CD14-positive monocyte (primary cell): ENCODE data around the gene SHBG. TPM values are rescaled to one million over a fixed set of nuclear protein-coding genes. Genes with fewer than 3 reads are reported as not detected.
A peak's percentile ranks its signal among the peaks of the same experiment; 100 is the strongest.

Experiments
- DNase-seq, 3 donors: peaks; one replicate each; pipeline ENCODE4 v3.0.0-alpha.2; 2011 to 2022
- H2AFZ ChIP-seq: 2 replicates; pipeline ENCODE4 v1.6.0; 2012; ENCODE audit warnings: mild to moderate bottlenecking, low read depth, low read length, inconsistent platforms; ENCODE audit not compliant: insufficient read depth, poor library complexity, severe bottlenecking
- H3K27ac ChIP-seq, 2 donors: 1 replicate in 1 of 2; 2 replicates in 1 of 2; pipeline ENCODE4 v1.5.1; 2012 to 2013; ENCODE audit warnings: low read length in 2 of 2, control low read depth in 1 of 2, inconsistent platforms in 1 of 2, low read depth in 1 of 2, mild to moderate bottlenecking in 1 of 2
- H3K27me3 ChIP-seq, 2 donors: one replicate each; pipeline versions ENCODE4 v1.6.0 to v1.6.1; 2011 to 2013; ENCODE audit warnings: low read length in 2 of 2; ENCODE audit not compliant: control insufficient read depth in 2 of 2, insufficient read depth in 2 of 2
- H3K36me3 ChIP-seq, 2 donors: replicated peaks in 1 of 2; 1 replicate in 1 of 2; 2 replicates in 1 of 2; pipeline versions ENCODE4 v1.5.1 to v1.6.1; 2012 to 2013; ENCODE audit warnings: low read length in 2 of 2, control low read depth in 1 of 2, inconsistent platforms in 1 of 2, mild to moderate bottlenecking in 1 of 2; ENCODE audit not compliant: insufficient read depth in 2 of 2, control insufficient read depth in 1 of 2
- H3K4me1 ChIP-seq, 2 donors: 1 replicate in 1 of 2; 2 replicates in 1 of 2; pipeline versions ENCODE4 v1.5.1 to v1.6.1; 2012 to 2013; ENCODE audit warnings: low read length in 2 of 2, control low read depth in 1 of 2, inconsistent platforms in 1 of 2, mild to moderate bottlenecking in 1 of 2, moderate library complexity in 1 of 2; ENCODE audit not compliant: insufficient read depth in 2 of 2, control insufficient read depth in 1 of 2
- H3K4me2 ChIP-seq: replicated peaks from 2 replicates; pipeline ENCODE3; 2012; ENCODE audit warnings: low read length, moderate library complexity, mild to moderate bottlenecking; ENCODE audit not compliant: poor library complexity, severe bottlenecking; ENCODE audit errors: extremely low read depth
- H3K4me3 ChIP-seq, 3 experiments: fragments of 200-600 bp in 1 of 3; sonication (generic) in 1 of 3; replicated peaks in 1 of 3; 1 replicate in 2 of 3; 2 replicates in 1 of 3; pipeline ENCODE4 v1.5.1; 2011 to 2013; ENCODE audit warnings: low read length in 3 of 3, mild to moderate bottlenecking in 3 of 3, control low read depth in 2 of 3, low read depth in 2 of 3, inconsistent platforms in 1 of 3, moderate library complexity in 1 of 3
- H3K79me2 ChIP-seq: 2 replicates; pipeline ENCODE4 v1.6.0; 2012; ENCODE audit warnings: mild to moderate bottlenecking, control low read depth, inconsistent platforms, low read length, moderate library complexity; ENCODE audit not compliant: insufficient read depth
- H3K9ac ChIP-seq: 2 replicates; pipeline ENCODE4 v1.6.0; 2017; ENCODE audit warnings: low read length, mild to moderate bottlenecking; ENCODE audit not compliant: insufficient read depth, poor library complexity, severe bottlenecking
- H3K9me3 ChIP-seq, 2 donors: replicated peaks in 1 of 2; 1 replicate in 1 of 2; 2 replicates in 1 of 2; pipeline versions ENCODE4 v1.5.1 to v1.6.1; 2012 to 2013; ENCODE audit warnings: low read length in 2 of 2, control low read depth in 1 of 2; ENCODE audit not compliant: control insufficient read depth in 1 of 2, insufficient read depth in 1 of 2
- H4K20me1 ChIP-seq: 2 replicates; pipeline ENCODE4 v1.6.0; 2012; ENCODE audit warnings: mild to moderate bottlenecking, low read length, control low read depth, moderate library complexity; ENCODE audit not compliant: insufficient read depth
- H3K27ac Mint-ChIP-seq, 7 donors: one replicate each; pipeline ENCODE4 v1.8.0; 2020; ENCODE audit warnings: mild to moderate bottlenecking in 7 of 7, mixed read lengths in 7 of 7, moderate library complexity in 6 of 7, inconsistent platforms in 2 of 7
- H3K27me3 Mint-ChIP-seq, 3 donors: one replicate each; pipeline ENCODE4 v1.8.0; 2021 to 2022; ENCODE audit warnings: low read depth in 3 of 3, mild to moderate bottlenecking in 3 of 3, mixed read lengths in 3 of 3, moderate library complexity in 3 of 3, inconsistent platforms in 1 of 3
- H3K36me3 Mint-ChIP-seq, 2 donors: one replicate each; pipeline ENCODE4 v1.8.0; 2020; ENCODE audit warnings: mixed read lengths in 2 of 2, inconsistent platforms in 1 of 2, mild to moderate bottlenecking in 1 of 2
- H3K4me1 Mint-ChIP-seq: one replicate; pipeline ENCODE4 v1.8.0; 2020; ENCODE audit warnings: mild to moderate bottlenecking, mixed read lengths
- H3K4me3 Mint-ChIP-seq, 2 donors: one replicate each; pipeline ENCODE4 v1.8.0; 2020; ENCODE audit warnings: mild to moderate bottlenecking in 2 of 2, mixed read lengths in 2 of 2, moderate library complexity in 1 of 2
- H3K9me3 Mint-ChIP-seq, 7 donors: one replicate each; pipeline ENCODE4 v1.8.0; 2020 to 2022; ENCODE audit warnings: mixed read lengths in 7 of 7, mild to moderate bottlenecking in 6 of 7, moderate library complexity in 6 of 7, inconsistent platforms in 2 of 7
- CTCF ChIP-seq: fragments of 200-600 bp; IDR thresholded peaks from one replicate; pipeline ENCODE4 v1.8.0; 2022; ENCODE audit warnings: antibody characterized with exemption, mild to moderate bottlenecking
- WGBS: methylation state at CpG from one replicate; pipeline ENCODE4 v1.1.5; 2013; ENCODE audit warnings: missing lambda C conversion rate; ENCODE audit not compliant: insufficient coverage; 5-methylcytosine and 5-hydroxymethylcytosine counted together
- intact Hi-C, 2 donors: fragments of 100-400 bp; cut with micrococcal nuclease; formaldehyde crosslinking; loops; one replicate each; pipeline versions ENCODE4 v1.15.0 to v1.15.1; 2023
- polyA plus RNA-seq, 3 donors: library from polyadenylated mRNA; depleted of rRNA in 1 of 3; unstranded in 2 of 3; stranded (reverse) in 1 of 3; fragments of 300-500 nt in 2 of 3; fragments of >200 nt in 1 of 3; fragmentation: Illumina TruSeq in 2 of 3; gene quantifications; 1 replicate in 2 of 3; 2 replicates in 1 of 3; pipeline ENCODE4 v1.2.3, GENCODE V29; 2012 to 2021

Gene SHBG
- polyA plus RNA-seq, 3 donors: 0.43 TPM; not detected in 1

GRCh38 chr17:7588553-7589203, 41.3 kb upstream of the SHBG start:
- Histone ChIP-seq H3K9me3 (no peaks in the 10 kb centered on the region), H3K4me2 (peak overlapping the region; percentile 66), H3K4me1 (peaks cover 47 to 58% of the 10 kb centered on the region in 2 donors), H3K9ac (peak overlapping the region; percentile 40), H3K79me2 (peaks cover 42% of the 10 kb centered on the region), H3K27ac (peak overlapping the region; percentile 57 to 76), H2AFZ (no peak overlapping the region), H4K20me1 (peaks cover 17% of the 10 kb centered on the region), H3K4me3 (peak overlapping the region in 1 of 3 experiments; percentile 58), H3K36me3 (peaks cover 53 to 55% of the 10 kb centered on the region in 2 donors), H3K27me3 (no peaks in the 10 kb centered on the region)
- Mint-ChIP-seq H3K9me3 (peaks cover 0 to 4% (median 0%) of the 10 kb centered on the region in 7 donors), H3K27me3 (peaks cover 0 to 2% (median 2%) of the 10 kb centered on the region in 3 donors), H3K4me1 (peaks cover 35% of the 10 kb centered on the region), H3K27ac (peak overlapping the region in 6 of 7 donors; percentile 71 to 91 (median 86)), H3K4me3 (no peak overlapping the region), H3K36me3 (peaks cover 52 to 68% of the 10 kb centered on the region in 2 donors)
- DNase-seq: no peak
- 86% methylated on average over 16 of the region's 30 CpGs for WGBS
- intact Hi-C loops: loop anchor here (2.0 to 5.0 kb wide), 3 partner anchors 16 to 86 kb away; no protein-coding TSS in a partner anchor
- TF ChIP-seq CTCF: no peak

- peak overlapping the region in 1 of 3 experiments; percentile 58 for H3K4me3 ChIP-seq
- DNase-seq: peak; percentile 81 to 84 (median 83)
- peaks cover 59 to 75% of the 10 kb centered on the region in 2 donors for H3K36me3 Mint-ChIP-seq
- WGBS: 33% methylated on average over 55 of the region's 56 CpGs
- no peaks in the 10 kb centered on the region for H3K27me3 ChIP-seq
- H2AFZ ChIP-seq: no peak overlapping the region
- peaks cover 33% of the 10 kb centered on the region for H3K4me1 Mint-ChIP-seq
- H3K9me3 ChIP-seq: no peaks in the 10 kb centered on the region
- H3K9ac ChIP-seq: peak overlapping the region; percentile 15
- H3K27ac Mint-ChIP-seq: peak overlapping the region in 2 of 7 donors; percentile 15 to 25
- intact Hi-C loops: loop anchor here (2.0 to 5.0 kb wide), 3 partner anchors 17 to 87 kb away; no protein-coding TSS in a partner anchor
- peaks cover 59 to 62% of the 10 kb centered on the region in 2 donors for H3K36me3 ChIP-seq
- H4K20me1 ChIP-seq: peaks cover 17% of the 10 kb centered on the region
- peak; percentile 88 for TF ChIP-seq CTCF
- H3K79me2 ChIP-seq: peaks cover 38% of the 10 kb centered on the region
- peak overlapping the region in 1 of 2 donors; percentile 76 for H3K27ac ChIP-seq
- H3K27me3 Mint-ChIP-seq: peaks cover 0 to 2% (median 0%) of the 10 kb centered on the region in 3 donors
- H3K4me2 ChIP-seq: peak overlapping the region; percentile 66
- H3K9me3 Mint-ChIP-seq: peaks cover 0 to 2% (median 0%) of the 10 kb centered on the region in 7 donors
- no peak overlapping the region for H3K4me3 Mint-ChIP-seq
- peaks cover 45 to 55% of the 10 kb centered on the region in 2 donors for H3K4me1 ChIP-seq
These were observed 40.6 kb upstream of the SHBG start for GRCh38 chr17:7589204-7589868.
